ENCODE results near the gene FAM120B.
"Not testable (repeated sequence)": the region's sequence is repeated elsewhere in the genome, so short reads cannot be mapped to it uniquely, and the experiment has no call there.

FAM120B gene

GRCh38 chr6:170306324-170307079 is at the start of gene FAM120B:
FAM120B (plus strand) TSS chr6:170306758; CDS start chr6:170317391, 10,633 bp downstream.
- TF ChIP-seq POLR2A (IDR thresholded peaks at IDR 0.05; ENCODE audit: low read length), result peak; percentile 96
- TF ChIP-seq GATA1 (IDR thresholded peaks at IDR 0.05; ENCODE audit: low read depth, low read length), result no peak
- DNase-seq, result peak; percentile 95 to 97

- no peak for DNase-seq
- no peak for TF ChIP-seq POLR2A (IDR thresholded peaks at IDR 0.05; ENCODE audit: low read length)
- TF ChIP-seq GATA1 (IDR thresholded peaks at IDR 0.05; ENCODE audit: low read depth, low read length), result no peak
Measured at GRCh38 chr6:170257376-170257775, 49.2 kb upstream of the FAM120B start.

- no peak for TF ChIP-seq GATA1 (IDR thresholded peaks at IDR 0.05; ENCODE audit: low read depth, low read length)
- TF ChIP-seq POLR2A (IDR thresholded peaks at IDR 0.05; ENCODE audit: low read length), result no peak
- DNase-seq, result no peak
Measured at GRCh38 chr6:170258407-170258806, 48.2 kb upstream of the FAM120B start.

- no peak for DNase-seq
- TF ChIP-seq POLR2A (IDR thresholded peaks at IDR 0.05; ENCODE audit: low read length) (no peak), GATA1 (IDR thresholded peaks at IDR 0.05; ENCODE audit: low read depth, low read length) (no peak)
Measured at GRCh38 chr6:170259278-170259677, 47.3 kb upstream of the FAM120B start.

- no peak for TF ChIP-seq POLR2A (IDR thresholded peaks at IDR 0.05; ENCODE audit: low read length)
- no peak for TF ChIP-seq GATA1 (IDR thresholded peaks at IDR 0.05; ENCODE audit: low read depth, low read length)
- DNase-seq, result no peak
Measured at GRCh38 chr6:170260686-170261085, 45.9 kb upstream of the FAM120B start.

GRCh38 chr6:170261643-170262488 is 44.7 kb upstream of the FAM120B start:
- no peak for DNase-seq
- no peak for TF ChIP-seq POLR2A (IDR thresholded peaks at IDR 0.05; ENCODE audit: low read length)
- TF ChIP-seq GATA1 (IDR thresholded peaks at IDR 0.05; ENCODE audit: low read depth, low read length), result no peak

- TF ChIP-seq GATA1 (IDR thresholded peaks at IDR 0.05; ENCODE audit: low read depth, low read length), result no peak
- DNase-seq, result no peak
Measured at GRCh38 chr6:170262489-170263088, 44.0 kb upstream of the FAM120B start.

GRCh38 chr6:170263410-170263809 is 43.1 kb upstream of the FAM120B start:
- DNase-seq, result no peak
- TF ChIP-seq POLR2A (IDR thresholded peaks at IDR 0.05; ENCODE audit: low read length) (no peak), GATA1 (IDR thresholded peaks at IDR 0.05; ENCODE audit: low read depth, low read length) (no peak)

- no peak for DNase-seq
- TF ChIP-seq POLR2A (IDR thresholded peaks at IDR 0.05; ENCODE audit: low read length) (no peak), GATA1 (IDR thresholded peaks at IDR 0.05; ENCODE audit: low read depth, low read length) (no peak)
Measured at GRCh38 chr6:170264086-170264485, 42.5 kb upstream of the FAM120B start.

GRCh38 chr6:170264644-170265043 is 41.9 kb upstream of the FAM120B start:
- not testable (repeated sequence) for DNase-seq

GRCh38 chr6:170265655-170266054 is 40.9 kb upstream of the FAM120B start:
- DNase-seq, result no peak
- TF ChIP-seq POLR2A (IDR thresholded peaks at IDR 0.05; ENCODE audit: low read length) (no peak), GATA1 (IDR thresholded peaks at IDR 0.05; ENCODE audit: low read depth, low read length) (no peak)

GRCh38 chr6:170266061-170266825 is 40.3 kb upstream of the FAM120B start:
- TF ChIP-seq POLR2A (IDR thresholded peaks at IDR 0.05; ENCODE audit: low read length) (no peak), GATA1 (IDR thresholded peaks at IDR 0.05; ENCODE audit: low read depth, low read length) (no peak)
- no peak for DNase-seq

- no peak for DNase-seq
- TF ChIP-seq POLR2A (IDR thresholded peaks at IDR 0.05; ENCODE audit: low read length), result no peak
- TF ChIP-seq GATA1 (IDR thresholded peaks at IDR 0.05; ENCODE audit: low read depth, low read length), result no peak
Measured at GRCh38 chr6:170267688-170268087, 38.9 kb upstream of the FAM120B start.
